GM12872 (cell line): ENCODE measurements around the gene YJEFN3.

Source experiments
- CTCF ChIP-seq: IDR thresholded peaks from 3 replicates; pipeline ENCODE4 v1.5.1; 2011; ENCODE audit warnings: low read depth, mild to moderate bottlenecking, low read length, moderate library complexity; ENCODE audit not compliant: insufficient read depth

The YJEFN3 gene

DNA sequence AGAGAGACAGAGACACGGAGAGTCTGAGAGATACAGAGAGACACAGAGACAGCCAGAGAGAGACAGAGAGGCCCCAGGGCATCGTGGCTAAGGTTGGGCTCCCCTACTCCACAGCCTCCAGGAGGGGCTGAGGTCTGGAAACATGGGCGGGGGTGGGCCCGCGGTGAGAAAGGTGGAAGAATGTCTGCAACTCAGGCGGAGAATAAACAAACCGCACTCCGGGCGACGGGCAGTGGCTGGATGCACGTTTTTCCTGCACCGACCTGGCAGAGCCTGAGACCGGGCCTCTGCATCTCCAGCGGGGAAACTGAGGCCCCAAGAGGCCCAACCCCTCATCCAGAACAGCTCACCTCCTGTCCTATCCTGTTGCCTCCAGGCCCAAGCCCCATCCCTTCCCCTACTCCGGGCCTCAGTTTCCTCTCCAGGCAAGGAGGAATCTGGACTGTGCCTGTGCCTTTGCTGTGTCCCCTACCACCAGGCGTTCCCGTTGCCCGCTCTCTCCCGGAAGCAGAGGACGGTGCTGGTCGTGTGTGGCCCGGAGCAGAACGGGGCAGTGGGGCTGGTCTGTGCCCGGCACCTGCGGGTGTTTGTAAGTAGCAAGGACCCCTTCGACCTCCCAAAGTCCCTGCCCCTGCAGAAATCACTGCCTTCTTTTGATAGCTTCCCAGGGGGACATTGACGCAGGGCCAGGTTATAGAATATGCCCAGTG, 6.0 kb downstream of the YJEFN3 start:
- no peak for TF ChIP-seq CTCF

- TF ChIP-seq CTCF = no peak
These were observed 6.8 kb downstream of the YJEFN3 start for GRCh38 chr19:19535311-19536191.

- no peak for TF ChIP-seq CTCF
These were observed 8.7 kb downstream of the YJEFN3 start for GRCh38 chr19:19537075-19538048.

DNA sequence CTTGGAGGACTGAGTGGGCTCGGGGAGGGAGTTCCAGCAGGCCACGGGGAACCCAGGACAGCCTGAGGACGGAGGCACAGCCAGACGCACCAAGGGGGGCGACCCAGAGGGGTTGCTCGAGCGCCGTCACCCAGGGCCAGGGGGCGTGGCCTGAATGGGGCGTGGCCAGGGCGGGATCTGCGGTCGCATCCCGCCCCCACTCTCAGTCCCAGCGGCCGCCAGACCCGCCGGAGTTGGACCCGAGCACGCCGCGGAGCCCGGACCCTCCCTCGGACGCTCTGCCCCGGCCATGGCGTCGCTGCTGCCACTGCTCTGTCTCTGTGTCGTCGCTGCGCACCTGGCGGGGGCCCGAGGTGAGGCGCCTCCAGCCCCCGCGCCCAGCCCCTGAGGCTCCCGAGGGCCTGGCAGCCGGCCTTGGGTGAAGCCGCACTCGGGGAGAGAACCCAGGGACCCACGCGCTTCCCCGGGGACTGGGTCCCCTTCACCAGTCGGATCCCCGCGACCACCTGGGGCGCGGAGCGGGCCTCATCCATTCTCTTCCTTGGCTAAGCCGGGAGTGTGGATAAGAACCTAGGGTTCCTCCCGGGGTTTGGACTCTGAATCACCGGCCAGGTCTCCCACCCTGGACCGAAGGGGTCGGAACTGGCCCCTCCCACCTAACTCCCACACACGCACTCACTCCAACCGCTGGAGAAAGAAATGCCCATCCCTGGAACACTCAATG, 9.5 kb downstream of the YJEFN3 start, which contains the start of gene CILP2:
TSS of gene CILP2 (plus strand) at position 205 of the 724 bp plus-strand sequence. CDS start at position 290, 85 bp downstream.
- TF ChIP-seq CTCF = no peak

DNA sequence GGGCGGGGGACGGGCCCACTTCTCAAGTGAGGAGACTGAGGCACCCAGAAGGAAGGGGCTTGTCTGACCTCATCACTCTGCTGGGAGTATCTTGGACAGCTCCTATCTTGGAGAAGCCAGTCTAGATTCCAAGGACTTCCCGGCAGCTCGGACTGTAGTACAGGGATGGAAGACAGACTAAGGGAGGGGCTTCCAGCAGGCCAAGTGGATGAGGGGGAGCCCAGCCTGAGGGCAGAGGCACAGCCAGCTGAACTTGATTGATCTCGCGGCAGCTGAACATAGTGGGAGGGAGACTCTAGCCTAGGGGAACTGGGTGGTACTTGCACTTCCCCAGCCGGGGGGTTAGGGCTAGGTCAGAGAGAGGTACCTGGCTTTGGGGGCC, 10.1 kb downstream of the YJEFN3 start:
- TF ChIP-seq CTCF = no peak

DNA sequence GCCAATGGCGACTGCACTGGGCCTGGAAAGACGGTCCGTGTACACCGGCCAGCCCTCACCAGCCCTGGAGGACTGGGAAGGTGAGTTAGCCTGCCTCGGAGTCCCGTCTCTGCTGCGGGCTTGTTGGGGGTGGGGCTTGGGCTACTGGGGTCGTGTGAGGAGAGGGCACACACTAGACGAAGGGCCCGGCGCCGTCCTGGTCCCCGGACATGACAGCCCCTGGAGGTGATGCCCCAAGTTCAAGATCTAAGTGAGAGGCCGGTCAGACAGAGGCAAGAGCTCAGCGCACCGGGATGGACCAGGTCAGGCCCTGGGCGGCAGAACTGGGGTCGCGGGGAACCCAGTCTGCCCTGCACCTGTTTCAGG, 11.0 kb downstream of the YJEFN3 start:
- no peak for TF ChIP-seq CTCF
